Hepatocyte (in vitro differentiated cells): ENCODE data around the gene GOLGA8J. TPM values are rescaled to one million over a fixed set of nuclear protein-coding genes. Genes with fewer than 3 reads are reported as not detected.
"Not testable (repeated sequence)": the region's sequence is repeated elsewhere in the genome, so short reads cannot be mapped to it uniquely, and the experiment has no call there.

Experiments used
- DNase-seq: peaks from one replicate; pipeline ENCODE4 v3.0.0-alpha.2; 2016; ENCODE audit warnings: low spot score
- H2AFZ ChIP-seq: fragments of 200-600 bp; sonication (generic); 2 replicates; pipeline ENCODE4 v1.6.0; 2016; ENCODE audit warnings: antibody characterized with exemption, mild to moderate bottlenecking
- H3K27ac ChIP-seq: fragments of 200-600 bp; sonication (generic); 2 replicates; pipeline ENCODE4 v1.5.1; 2016; ENCODE audit warnings: mild to moderate bottlenecking
- H3K27me3 ChIP-seq: fragments of 200-600 bp; sonication (generic); 2 replicates; pipeline ENCODE4 v1.6.1; 2016
- H3K36me3 ChIP-seq: fragments of 200-600 bp; sonication (generic); replicated peaks from 2 replicates; pipeline ENCODE4 v1.5.1; 2016; ENCODE audit warnings: low read depth; ENCODE audit not compliant: insufficient read depth
- H3K4me1 ChIP-seq: fragments of 200-600 bp; sonication (generic); 2 replicates; pipeline ENCODE4 v1.5.1; 2016; ENCODE audit warnings: mild to moderate bottlenecking, moderate library complexity; ENCODE audit not compliant: insufficient read depth
- H3K4me2 ChIP-seq: fragments of 200-600 bp; sonication (generic); 2 replicates; pipeline ENCODE4 v1.6.0; 2016
- H3K4me3 ChIP-seq: fragments of 200-600 bp; sonication (generic); 2 replicates; pipeline ENCODE4 v1.5.1; 2016; ENCODE audit warnings: mild to moderate bottlenecking
- H3K79me2 ChIP-seq: fragments of 200-600 bp; sonication (generic); 2 replicates; pipeline ENCODE4 v1.6.0; 2017; ENCODE audit warnings: mild to moderate bottlenecking
- H3K9me2 ChIP-seq: fragments of 200-600 bp; sonication (generic); replicated peaks from 2 replicates; pipeline ENCODE4 v1.6.0; 2017; ENCODE audit warnings: mild to moderate bottlenecking; ENCODE audit not compliant: insufficient read depth
- H3K9me3 ChIP-seq: fragments of 200-600 bp; sonication (generic); 2 replicates; pipeline ENCODE4 v1.5.1; 2016; ENCODE audit warnings: low read depth, mild to moderate bottlenecking
- H4K20me1 ChIP-seq: fragments of 200-600 bp; sonication (generic); 2 replicates; pipeline ENCODE4 v1.6.0; 2016; ENCODE audit warnings: mild to moderate bottlenecking; ENCODE audit not compliant: insufficient read depth, poor library complexity, severe bottlenecking
- WGBS: methylation state at CpG from one replicate; pipeline ENCODE4 v1.1.6; 2016; ENCODE audit warnings: low lambda C conversion rate; ENCODE audit errors: missing lambda C conversion rate; 5-methylcytosine and 5-hydroxymethylcytosine counted together
- polyA plus RNA-seq: library from polyadenylated mRNA; unstranded; fragments of >200 nt; fragmentation: Nextera tagmentation; extraction: Ambion mirVana; gene quantifications from 2 replicates; pipeline ENCODE4 v1.2.1, GENCODE V29; 2016
- small RNA-seq: library from RNA; depleted of rRNA; stranded (forward); fragments of <200 nt; gene quantifications from one replicate; pipeline ENCODE3, GENCODE V24; 2014
- total RNA-seq: library from RNA; depleted of rRNA; stranded (reverse); fragments of >200 nt; gene quantifications from 2 replicates; pipeline ENCODE4 v1.2.3, GENCODE V29; 2014

The GOLGA8J gene
- total and polyA plus RNA-seq, 2 experiments from 2014 or later = 0.13 TPM; not detected in 1

- H3K9me2 ChIP-seq, H3K9me3 ChIP-seq, H3K4me3 ChIP-seq, H2AFZ ChIP-seq, H3K36me3 ChIP-seq, H3K27me3 ChIP-seq, H4K20me1 ChIP-seq, DNase-seq, H3K27ac ChIP-seq, H3K79me2 ChIP-seq, H3K4me1 ChIP-seq: not testable (repeated sequence)
- no CpG with 5 or more reads among the region's 42 CpGs for WGBS
- H3K4me2 ChIP-seq = peak overlapping the region; percentile 60
Measured at GRCh38 chr15:30103941-30104507, 21.3 kb downstream of the GOLGA8J start.

- not testable (repeated sequence) for H3K36me3 ChIP-seq, DNase-seq, H3K27me3 ChIP-seq, H3K4me3 ChIP-seq, H3K9me2 ChIP-seq, H3K27ac ChIP-seq, H2AFZ ChIP-seq, H3K79me2 ChIP-seq, H3K9me3 ChIP-seq, H4K20me1 ChIP-seq, H3K4me1 ChIP-seq, H3K4me2 ChIP-seq
- no CpG with 5 or more reads among the region's 4 CpGs for whole genome bisulfite sequencing
Measured at GRCh38 chr15:30110591-30110990, 27.8 kb downstream of the GOLGA8J start.

DNA sequence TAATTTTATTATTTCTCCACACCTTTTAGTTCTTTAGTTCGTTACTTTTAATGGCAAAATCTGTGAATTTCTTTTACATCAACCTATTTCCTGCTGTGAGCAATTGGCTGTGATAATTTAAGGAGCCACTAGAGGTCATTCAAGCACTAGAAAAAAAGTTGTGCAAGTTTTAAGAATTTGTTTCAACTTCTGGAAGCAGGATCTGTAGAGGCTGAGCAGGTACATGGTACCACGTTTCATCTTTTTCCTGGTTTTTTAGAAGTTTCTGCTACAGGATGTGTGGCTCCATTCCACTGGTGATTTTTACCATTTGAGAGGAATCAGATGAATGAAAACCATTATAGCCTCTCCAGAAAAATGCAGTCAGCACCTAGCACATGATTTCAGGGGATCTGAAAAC, 47.3 kb downstream of the GOLGA8J start:
- not testable (repeated sequence) for H3K4me2 ChIP-seq, DNase-seq, H3K27ac ChIP-seq, H4K20me1 ChIP-seq, H3K9me3 ChIP-seq, H3K36me3 ChIP-seq, H3K9me2 ChIP-seq, H3K27me3 ChIP-seq, H3K4me1 ChIP-seq, H3K79me2 ChIP-seq, H3K4me3 ChIP-seq, H2AFZ ChIP-seq
- WGBS = 0% methylated on average over 1 of the region's 2 CpGs

DNA sequence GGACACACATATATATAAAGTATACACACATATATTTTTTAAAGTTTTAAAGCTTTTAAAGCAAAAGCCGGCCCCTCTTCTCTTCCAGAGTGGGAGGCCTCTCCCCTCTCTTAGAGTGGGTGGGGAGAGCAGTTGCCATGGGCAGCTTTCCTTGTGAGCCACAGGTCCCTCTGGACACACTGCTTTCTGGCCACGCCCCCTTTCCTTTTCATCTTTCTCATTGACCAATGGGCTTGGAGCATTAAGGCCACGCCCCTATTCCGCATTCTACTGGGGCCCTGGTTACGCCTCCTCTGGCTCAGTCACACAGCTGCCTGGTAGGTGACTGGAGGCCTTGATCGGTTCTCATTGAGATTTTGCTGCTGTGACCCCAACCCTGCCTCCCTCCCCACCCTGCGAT, 52.0 kb downstream of the GOLGA8J start, which contains the start of gene GOLGA8T:
GOLGA8T (plus strand) TSS at position 301 of the 400 bp plus-strand sequence; CDS start at position 399, 98 bp downstream.
- H3K4me1 ChIP-seq, H3K9me2 ChIP-seq, H2AFZ ChIP-seq, H3K27ac ChIP-seq, DNase-seq, H3K4me2 ChIP-seq, H3K79me2 ChIP-seq, H3K9me3 ChIP-seq, H4K20me1 ChIP-seq, H3K27me3 ChIP-seq, H3K36me3 ChIP-seq, H3K4me3 ChIP-seq: not testable (repeated sequence)
- WGBS = no CpG with 5 or more reads among the region's 7 CpGs

Small RNA genes lying within 50 kb of the gene (small RNA-seq; reads per million reads assigned to genes)
- gene RF00096 (not detected), gene RN7SL673P (not detected)

Other genes starting within 250 kb of the GOLGA8J start
- gene GOLGA8T, start 52.1 kb downstream of the GOLGA8J start, total RNA-seq = not detected in 2 replicates
- gene GOLGA8T, start 52.1 kb downstream of the GOLGA8J start, polyA plus RNA-seq = not detected in 2 replicates